GM19463 (cell line): Measurements from ENCODE around the gene BRPF1.

ENCODE experiments used
- ATAC-seq: cut with Tn5 transposase; IDR thresholded peaks from one replicate; pipeline ENCODE4 v1.9.1; 2021; ENCODE audit warnings: mild to moderate bottlenecking, moderate library complexity; ENCODE audit not compliant: unreplicated experiment

The BRPF1 gene

GRCh38 chr3:9785602-9786001, 54.1 kb downstream of the BRPF1 start:
- ATAC-seq, result no peak

GRCh38 chr3:9786209-9786739, 54.7 kb downstream of the BRPF1 start:
- no peak for ATAC-seq

- no peak for ATAC-seq
Observed at GRCh38 chr3:9786825-9787669, 55.5 kb downstream of the BRPF1 start.

GRCh38 chr3:9787714-9788113, 56.2 kb downstream of the BRPF1 start:
- ATAC-seq, result no peak

- no peak for ATAC-seq
Observed at GRCh38 chr3:9791127-9791526, 59.6 kb downstream of the BRPF1 start.

DNA sequence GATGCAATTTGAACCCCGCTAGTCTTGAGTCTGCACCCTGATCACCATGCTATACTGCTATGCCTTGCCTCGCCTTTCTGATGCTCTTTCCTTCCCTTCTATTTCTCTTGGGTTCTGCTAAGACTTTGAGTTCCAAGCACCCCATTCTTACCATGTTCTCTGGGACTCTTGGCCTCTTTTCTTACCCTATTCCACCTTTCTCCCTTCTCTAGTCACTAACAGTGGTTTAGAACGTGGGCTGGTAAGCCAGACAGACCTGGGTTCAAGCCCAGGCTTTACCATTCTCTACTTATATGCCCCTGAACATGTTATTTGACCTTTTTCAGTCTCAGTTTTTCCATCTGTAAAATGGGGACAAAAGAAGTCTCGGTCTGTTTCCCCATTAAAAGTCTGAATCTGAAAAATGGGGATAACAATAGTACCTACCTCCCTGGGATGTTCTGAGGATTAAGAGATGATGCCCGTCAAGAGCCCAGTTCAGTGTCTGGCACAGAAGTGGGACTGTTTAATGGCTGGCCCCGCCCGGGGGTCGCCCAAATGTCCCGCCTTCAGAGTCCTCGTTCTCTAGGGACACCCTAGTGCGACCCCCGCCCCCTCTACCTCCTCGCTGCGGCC, 60.4 kb downstream of the BRPF1 start:
- no peak for ATAC-seq

- ATAC-seq, result peak; percentile 75
Observed at GRCh38 chr3:9792405-9793160, 61.0 kb downstream of the BRPF1 start, which contains the start of the genes ARPC4 and TADA3. TSS of gene ARPC4 (plus strand) at chr3:9793082. CDS start at chr3:9793122, 40 bp downstream. TSS of gene TADA3 (minus strand) at chr3:9792473. CDS start at chr3:9791466, 1,007 bp downstream.

- ATAC-seq, result no peak
Observed at GRCh38 chr3:9793161-9793781, 61.7 kb downstream of the BRPF1 start.

DNA sequence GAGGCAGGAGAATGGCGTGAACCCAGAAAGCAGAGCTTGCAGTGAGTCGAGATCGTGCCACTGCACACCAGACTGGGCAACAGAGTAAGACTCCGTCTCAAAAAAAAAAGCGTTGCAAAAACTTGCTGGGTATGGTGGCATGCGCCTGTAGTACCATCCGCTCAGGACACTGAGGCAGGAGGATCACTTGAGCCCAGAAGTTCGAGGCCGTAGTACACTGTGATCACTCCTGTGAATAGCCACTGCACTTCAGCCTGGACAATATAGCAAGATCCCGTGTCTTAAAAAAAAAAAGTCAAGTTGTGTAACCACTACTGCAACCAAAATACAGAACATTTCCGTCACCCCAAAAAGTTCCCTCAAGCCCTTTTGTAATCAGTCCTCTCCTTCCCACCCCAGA, 62.9 kb downstream of the BRPF1 start:
- no peak for ATAC-seq

- ATAC-seq, result no peak
Observed at GRCh38 chr3:9795207-9795606, 63.7 kb downstream of the BRPF1 start.

GRCh38 chr3:9797196-9797945, 65.8 kb downstream of the BRPF1 start:
- ATAC-seq, result no peak
